GM12878 (cell line): ENCODE data around the gene POMT2. TPM values are rescaled to one million over a fixed set of nuclear protein-coding genes. Genes with fewer than 3 reads are reported as not detected.

ENCODE experiments used
- ATAC-seq: fragments of 200-7000 bp; cut with Tn5 transposase; 3 replicates; pipeline ENCODE4 v1.9.1; 2020; ENCODE audit warnings: mild to moderate bottlenecking, moderate library complexity
- BruUV-seq: library from RNA; stranded (reverse); fragments of 400-500 nt; replicated peaks from 2 replicates; lab custom pipeline; 2021; lab: Mats Ljungman, UMichigan
- CTCF ChIA-PET: fragments of 300-600 bp; sonication (Branson Sonifier 250); formaldehyde crosslinking; extraction: SDS; loops from one replicate; lab custom pipeline; 2021; ENCODE audit warnings: inconsistent platforms; lab: Yijun Ruan, JAX
- POLR2A ChIA-PET: fragments of 350-600 bp; formaldehyde crosslinking; extraction: SDS; loops from one replicate; lab custom pipeline; 2021; ENCODE audit warnings: inconsistent platforms; lab: Charles Lee
- RAD21 ChIA-PET: fragments of 300-600 bp; sonication (Branson Sonifier 250); formaldehyde crosslinking; loops from one replicate; lab custom pipeline; 2023; ENCODE audit warnings: antibody characterized with exemption; ENCODE audit not compliant: unreplicated experiment; lab: Charles Lee
- SMC1A ChIA-PET: fragments of 300-600 bp; sonication (Branson Sonifier 250); formaldehyde crosslinking; loops from one replicate; lab custom pipeline; 2023; ENCODE audit not compliant: unreplicated experiment, uncharacterized antibody; lab: Charles Lee
- DNase-seq: peaks from one replicate; pipeline ENCODE4 v3.0.0-alpha.2; 2011; ENCODE audit warnings: low read depth, low spot score
- FAIRE-seq: peaks from 3 replicates; lab custom pipeline; 2011; peaks lifted over from hg19 to GRCh38; lab: Jason Lieb, UNC
- H2AFZ ChIP-seq: 2 replicates; pipeline ENCODE4 v1.6.0; 2011; ENCODE audit warnings: low read depth, low read length, control low read depth; ENCODE audit not compliant: control insufficient read depth
- H3K27ac ChIP-seq: 2 replicates; pipeline ENCODE4 v1.5.1; 2011; ENCODE audit warnings: control low read depth; ENCODE audit not compliant: control insufficient read depth, insufficient read depth
- H3K27me3 ChIP-seq, 2 experiments: replicated peaks in 1 of 2; 2 replicates each; pipeline versions ENCODE4 v1.6.0 to v1.6.1; 2011; ENCODE audit warnings: low read length in 1 of 2; ENCODE audit not compliant: control insufficient read depth in 2 of 2, insufficient read depth in 2 of 2
- H3K36me3 ChIP-seq, 2 experiments: 2 replicates each; pipeline ENCODE4 v1.5.1; 2011; ENCODE audit warnings: low read length in 1 of 2; ENCODE audit not compliant: control insufficient read depth in 2 of 2, insufficient read depth in 2 of 2
- H3K4me1 ChIP-seq: 2 replicates; pipeline ENCODE4 v1.6.1; 2011; ENCODE audit warnings: mild to moderate bottlenecking, low read length, moderate library complexity, mixed read lengths; ENCODE audit not compliant: control insufficient read depth, insufficient read depth
- H3K4me2 ChIP-seq: 2 replicates; pipeline ENCODE4 v1.6.0; 2011; ENCODE audit warnings: control low read depth; ENCODE audit not compliant: control insufficient read depth, insufficient read depth
- H3K4me3 ChIP-seq: fragments of 200-600 bp; sonication (generic); 2 replicates; pipeline ENCODE4 v1.5.1; 2016
- H3K79me2 ChIP-seq: 2 replicates; pipeline ENCODE4 v1.6.0; 2011; ENCODE audit warnings: low read length; ENCODE audit not compliant: control insufficient read depth, insufficient read depth
- H3K9ac ChIP-seq: 2 replicates; pipeline ENCODE4 v1.8.0; 2011; ENCODE audit warnings: low read length, control low read depth, mixed read lengths; ENCODE audit not compliant: control insufficient read depth, insufficient read depth
- H3K9me3 ChIP-seq: replicated peaks from 3 replicates; pipeline ENCODE4 v1.5.1; 2011; ENCODE audit warnings: mild to moderate bottlenecking, low read length; ENCODE audit not compliant: control insufficient read depth, insufficient read depth
- H4K20me1 ChIP-seq: 2 replicates; pipeline ENCODE4 v1.6.0; 2011; ENCODE audit not compliant: control insufficient read depth, insufficient read depth
- KAT2A ChIP-seq: conservative IDR thresholded peaks from 2 replicates; pipeline ENCODE4 v1.6.1; 2011; ENCODE audit warnings: low read depth, low read length; ENCODE audit not compliant: control insufficient read depth
- REST ChIP-seq: IDR thresholded peaks from 2 replicates; pipeline ENCODE4 v1.6.1; 2012; ENCODE audit warnings: mild to moderate bottlenecking, low read depth, low read length
- WGBS: methylation state at CpG from one replicate; pipeline ENCODE4 v1.1.6; 2016; ENCODE audit warnings: low lambda C conversion rate; ENCODE audit not compliant: insufficient replicate concordance, insufficient coverage; ENCODE audit errors: missing lambda C conversion rate; 5-methylcytosine and 5-hydroxymethylcytosine counted together
- in situ Hi-C: fragments of 300-500 bp; cut with MboI; formaldehyde crosslinking; loops from 9 replicates; pipeline ENCODE4 v1.14.3; 2018; ENCODE audit warnings: mixed read lengths
- intact Hi-C: fragments of 100-400 bp; cut with micrococcal nuclease; formaldehyde crosslinking; loops from one replicate; pipeline ENCODE4 v1.14.2; 2022; ENCODE audit not compliant: unreplicated experiment
- polyA plus RNA-seq, 11 experiments: library from polyadenylated mRNA; depleted of rRNA in 4 of 11; unstranded in 6 of 11; stranded (reverse) in 5 of 11; fragments of >200 nt; fragmentation: Nextera tagmentation in 4 of 11; fragmentation: Illumina TruSeq in 1 of 11; extraction: Ambion mirVana in 4 of 11; extraction: Trizol in 1 of 11; gene quantifications; 1 replicate in 1 of 11; 2 replicates in 10 of 11; pipeline versions ENCODE4 v1.2.1 to v1.2.3, GENCODE V29; 2011 to 2016; ENCODE audit warnings: inconsistent platforms in 2 of 11, missing spikeins in 2 of 11, low read depth in 1 of 11
- total RNA-seq, 4 experiments: library from RNA; depleted of rRNA in 3 of 4; stranded (reverse); fragments of >200 nt in 3 of 4; fragmentation: Illumina TruSeq in 1 of 4; extraction: Trizol in 1 of 4; gene quantifications; 2 replicates each; pipeline versions ENCODE4 v1.2.1 to v1.2.3, GENCODE V29; 2013 to 2021

POMT2 gene
- total and polyA plus RNA-seq, 10 of the 15 experiments (the other 5 are each of a cell fraction or from before 2014, with no cell fraction given) = 0.23 to 13.9 (median 6.5) TPM

- no peak overlapping the region for H2AFZ ChIP-seq
- no peak overlapping the region for H3K9ac ChIP-seq
- no TSS peak for BruUV-seq
- ATAC-seq = no peak
- in situ Hi-C loops = no loop called here
- TF ChIP-seq REST = no peak
- no peak for TF ChIP-seq KAT2A
- FAIRE-seq = no peak
- 13% methylated on average over 4 of the region's 4 CpGs for WGBS
- CTCF ChIA-PET = interaction anchor here (1.2 to 2.4 kb wide), 2 partner anchors 12 to 43 kb away, joined by 3 to 9 read pairs; no protein-coding TSS in a partner anchor
- SMC1A ChIA-PET = interaction anchor here (1.0 kb wide), 1 partner anchor 44 kb away, joined by 3 read pairs; no protein-coding TSS in a partner anchor
- peaks cover 0 to 6% of the 10 kb centered on the region in 2 experiments; a peak in 3 of 4 replicates for H3K27me3 ChIP-seq
- H3K9me3 ChIP-seq = no peaks in the 10 kb centered on the region
- intact Hi-C loops = no loop called here
- H3K36me3 ChIP-seq = no peaks in the 10 kb centered on the region
- H3K27ac ChIP-seq = no peak overlapping the region
- RAD21 ChIA-PET = no interaction called here
- POLR2A ChIA-PET = no interaction called here
- no peak overlapping the region for H3K4me2 ChIP-seq
- no peaks in the 10 kb centered on the region for H3K4me1 ChIP-seq
- no peaks in the 10 kb centered on the region for H4K20me1 ChIP-seq
- no peak for DNase-seq
- no peaks in the 10 kb centered on the region for H3K79me2 ChIP-seq
- no peak overlapping the region for H3K4me3 ChIP-seq
These were observed 48.4 kb downstream of the POMT2 start for GRCh38 chr14:77272261-77272660.
